NCI-H226 (cell line): ENCODE measurements around the gene SUZ12.
"Not testable (repeated sequence)": the region's sequence is repeated elsewhere in the genome, so short reads cannot be mapped to it uniquely, and the experiment has no call there.

Source experiments
- DNase-seq: peaks from one replicate; pipeline ENCODE4 v3.0.0-alpha.2; 2015

The SUZ12 gene

DNA sequence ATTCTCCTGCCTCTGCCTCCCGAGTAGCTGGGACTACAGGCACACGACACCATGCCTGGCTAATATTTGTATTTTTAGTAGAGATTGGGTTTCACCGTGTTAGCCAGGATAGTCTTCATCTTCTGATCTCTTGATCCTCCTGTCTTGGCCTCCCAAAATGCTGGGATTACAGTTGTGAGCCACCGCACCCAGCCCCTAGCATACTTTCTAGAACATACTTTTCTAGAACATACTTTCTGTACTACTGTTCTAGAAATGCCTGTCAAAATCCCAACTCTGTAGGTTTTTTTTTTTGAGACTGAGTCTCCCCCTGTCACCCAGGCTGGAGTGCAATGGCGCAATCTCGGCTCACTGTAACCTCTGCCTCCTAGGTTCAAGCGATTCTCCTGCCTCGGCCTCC is 27.3 kb downstream of the SUZ12 start:
- DNase-seq: not testable (repeated sequence)

DNA sequence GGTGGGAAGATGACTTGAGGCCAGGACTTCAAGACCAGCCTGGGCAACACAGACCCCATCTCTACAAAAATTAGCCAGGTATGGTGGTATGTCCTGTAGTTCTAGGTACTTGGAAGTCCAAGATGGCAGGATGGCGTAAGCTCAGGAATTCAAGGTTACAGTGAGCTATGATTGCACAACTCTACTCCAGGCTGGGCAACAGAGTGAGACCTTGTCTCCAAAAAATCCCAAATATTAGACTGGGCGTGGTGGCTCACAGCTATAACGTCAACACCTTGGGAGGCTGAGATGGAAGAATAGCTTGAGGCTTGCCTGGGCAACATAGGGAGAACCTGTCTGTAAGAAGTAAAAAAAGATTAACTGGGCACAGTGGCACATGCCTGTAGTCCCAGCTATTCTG is 30.8 kb downstream of the SUZ12 start:
- peak; percentile 39 for DNase-seq

DNA sequence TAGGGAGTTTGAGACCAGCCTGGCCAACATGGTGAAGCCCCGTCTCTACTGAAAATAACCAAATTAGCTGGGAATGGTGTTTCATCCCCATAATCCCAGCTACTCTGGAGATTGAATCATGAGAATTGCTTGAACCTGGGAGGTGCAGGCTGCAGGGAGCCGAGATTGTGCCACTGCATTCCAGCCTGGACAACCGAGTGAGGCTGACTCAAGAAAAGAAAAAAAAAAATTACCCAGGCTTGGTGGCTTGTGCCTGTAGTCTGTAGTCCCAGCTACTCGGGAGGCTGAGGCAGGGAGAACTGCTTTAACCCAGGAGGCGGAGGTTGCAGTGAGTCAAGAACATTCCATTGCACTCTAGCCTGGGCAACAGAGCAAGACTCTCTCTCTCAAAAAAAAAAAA is 33.6 kb downstream of the SUZ12 start:
- not testable (repeated sequence) for DNase-seq

DNA sequence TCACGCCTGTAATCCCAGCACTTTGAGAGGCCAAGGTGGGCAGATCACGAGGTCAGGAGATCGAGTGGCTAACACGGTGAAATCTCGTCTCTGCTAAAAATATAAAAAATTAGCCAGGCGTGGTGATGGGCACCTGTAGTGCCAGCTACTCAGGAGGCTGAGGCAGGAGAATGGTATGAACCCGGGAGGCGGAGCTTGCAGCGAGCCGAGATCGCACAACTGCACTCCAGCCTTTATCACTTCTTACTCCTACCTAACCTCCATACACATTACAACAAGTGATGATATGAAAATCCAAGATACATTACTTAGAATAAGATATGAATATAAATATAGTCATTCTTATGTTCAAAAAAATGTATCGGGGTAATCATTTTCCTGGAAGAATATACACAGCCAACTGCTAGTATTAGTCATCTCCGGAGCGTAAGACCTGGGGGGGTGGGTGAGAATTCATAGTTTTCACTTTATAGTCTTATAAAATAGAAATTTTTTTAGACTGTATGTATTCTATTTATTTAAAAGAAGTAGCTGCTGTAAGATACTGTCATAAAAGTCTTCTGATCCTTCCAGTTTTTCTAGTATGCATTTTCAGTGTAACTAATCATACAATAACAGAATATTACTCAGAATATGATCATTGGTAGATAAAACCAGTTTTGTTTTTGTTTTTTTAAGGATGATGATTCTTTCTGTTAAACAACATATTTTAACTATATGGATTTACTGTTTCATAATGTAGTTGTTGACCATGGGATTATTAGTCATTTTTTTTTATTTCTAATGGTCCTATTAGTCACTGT is 37.7 kb downstream of the SUZ12 start:
- not testable (repeated sequence) for DNase-seq

DNA sequence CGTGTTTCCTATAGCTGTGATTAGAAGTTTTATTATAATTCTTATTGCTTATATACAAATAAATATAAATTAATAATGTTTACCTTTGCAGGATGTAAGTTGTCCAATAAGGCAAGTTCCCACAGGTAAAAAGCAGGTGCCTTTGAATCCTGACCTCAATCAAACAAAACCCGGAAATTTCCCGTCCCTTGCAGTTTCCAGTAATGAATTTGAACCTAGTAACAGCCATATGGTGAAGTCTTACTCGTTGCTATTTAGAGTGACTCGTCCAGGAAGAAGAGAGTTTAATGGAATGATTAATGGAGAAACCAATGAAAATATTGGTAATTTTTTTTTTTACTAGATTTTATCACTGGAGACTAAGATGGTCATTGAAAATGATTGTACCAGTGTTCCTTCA is 38.6 kb downstream of the SUZ12 start:
- DNase-seq: not testable (repeated sequence)

DNA sequence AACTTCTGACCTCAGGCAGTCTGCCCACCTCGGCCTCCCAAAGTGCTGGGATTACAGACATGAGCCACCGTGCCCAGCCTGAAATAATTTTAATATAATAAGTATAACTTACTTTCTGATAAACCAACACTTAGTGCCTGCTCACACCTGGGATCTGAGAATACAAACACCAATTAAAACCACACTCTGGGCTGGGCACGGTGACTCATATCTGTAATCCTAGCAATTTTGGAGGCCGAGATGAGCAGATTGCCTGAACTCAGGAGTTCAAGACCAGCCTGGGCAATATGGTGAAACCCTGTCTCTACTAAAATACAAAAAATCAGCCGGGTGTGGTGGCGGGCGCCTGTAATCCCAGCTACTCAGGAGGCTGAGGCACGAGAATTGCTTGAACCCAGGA is 55.0 kb downstream of the SUZ12 start:
- DNase-seq: not testable (repeated sequence)

DNA sequence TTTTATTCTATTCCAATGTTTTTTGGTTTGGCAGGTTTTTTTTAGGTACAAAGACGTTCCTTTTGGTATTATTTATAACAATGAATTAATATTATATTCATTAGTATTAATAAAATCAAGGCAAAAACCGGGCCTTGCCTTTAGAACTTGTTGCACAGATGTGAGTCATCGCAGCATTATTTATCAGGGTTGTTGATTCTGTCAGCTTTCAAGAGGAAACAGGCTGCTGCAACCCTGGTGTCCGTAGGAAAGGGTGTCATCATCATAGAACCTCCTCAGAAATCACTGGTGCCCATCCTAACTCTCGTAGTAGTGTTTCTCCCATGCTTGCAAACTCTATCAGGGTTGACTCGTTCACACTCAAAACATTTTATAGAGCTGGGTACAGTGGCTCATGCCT is 60.2 kb downstream of the SUZ12 start:
- no peak for DNase-seq

DNA sequence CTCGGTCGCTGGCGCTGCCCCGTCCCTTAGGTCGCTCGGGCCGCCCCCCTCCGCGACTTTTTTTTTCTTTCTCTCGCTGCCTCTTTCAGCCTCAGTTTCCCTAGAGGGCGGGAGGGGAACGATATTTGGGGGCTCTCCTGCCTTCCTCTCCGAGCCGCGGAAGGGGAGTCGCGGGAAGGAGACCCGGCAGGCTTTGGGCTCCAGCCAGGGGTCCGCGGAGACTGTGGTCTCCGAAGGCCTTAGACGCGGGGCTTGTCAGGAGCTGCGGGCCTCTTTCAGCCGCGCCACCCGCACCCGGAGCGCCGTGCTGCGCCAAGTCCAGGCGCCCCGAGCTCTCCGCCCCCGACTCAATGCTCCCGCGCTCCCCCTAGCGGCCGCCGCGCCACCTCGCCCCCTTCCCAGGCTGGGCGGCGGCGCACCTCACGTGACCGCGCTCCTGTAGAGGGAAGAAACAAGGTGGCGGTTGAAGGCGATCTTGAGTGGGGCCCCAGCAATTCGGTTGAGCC is 70.2 kb downstream of the SUZ12 start, which contains the start of gene LRRC37B:
Gene LRRC37B, plus strand, starts transcription at position 427 of the 506 bp plus-strand sequence. CDS start 14,010 bp downstream, outside the sequence.
- peak; percentile 68 for DNase-seq

DNA sequence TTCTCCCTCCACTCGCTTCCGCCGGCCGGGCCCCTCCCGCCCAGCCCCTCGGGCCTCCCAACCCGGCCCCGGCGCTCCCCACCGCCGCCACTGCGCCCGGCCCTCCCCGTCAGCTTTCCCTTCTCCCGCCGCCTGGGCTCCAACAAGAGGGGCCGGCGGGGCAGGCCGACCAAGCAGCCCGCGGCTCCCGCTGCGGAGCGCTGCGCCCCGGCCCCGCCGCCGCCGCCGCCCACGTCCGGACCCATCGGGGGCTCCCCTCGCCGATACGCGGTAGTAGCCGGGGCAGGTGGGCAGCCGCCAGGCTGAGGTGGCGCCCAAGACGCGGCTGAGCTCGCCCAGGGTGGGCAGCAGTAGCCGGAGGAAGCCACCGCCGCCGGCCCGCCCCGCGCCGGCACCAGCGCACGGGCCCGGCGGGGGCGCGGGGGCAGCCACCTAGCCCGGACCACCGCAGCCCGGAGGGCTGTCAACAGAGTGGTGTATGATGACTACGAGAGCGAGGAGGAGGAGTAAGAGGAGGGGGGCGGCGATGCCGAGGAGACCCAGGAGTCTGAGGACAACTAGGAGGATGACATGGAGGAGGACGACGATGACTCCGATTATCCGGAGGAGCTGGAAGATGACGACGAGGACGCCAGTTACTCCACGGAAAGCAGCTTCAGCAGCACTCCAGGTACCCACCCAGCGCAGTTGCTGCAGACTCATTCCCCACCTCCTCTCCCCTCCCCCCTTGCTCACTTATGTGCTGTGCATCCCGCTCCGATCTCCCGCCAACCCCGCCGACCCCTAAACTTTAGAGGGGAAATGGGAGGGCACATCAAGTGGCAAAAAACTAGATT is 70.9 kb downstream of the SUZ12 start:
- no peak for DNase-seq

DNA sequence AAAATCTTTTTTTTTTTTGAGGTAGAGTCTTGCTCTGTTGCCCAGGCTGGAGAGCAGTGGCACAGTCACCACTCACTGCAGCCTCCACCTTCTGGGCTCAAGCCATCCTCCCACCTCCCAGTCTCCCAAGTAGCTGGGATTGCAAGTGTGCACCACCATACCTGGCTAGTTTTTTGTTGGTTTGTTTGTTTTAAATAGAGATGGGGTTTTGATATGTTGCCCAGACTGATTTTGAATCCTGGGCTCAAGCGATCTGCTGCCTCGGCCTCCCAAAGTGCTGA is 72.4 kb downstream of the SUZ12 start:
- no peak for DNase-seq

DNA sequence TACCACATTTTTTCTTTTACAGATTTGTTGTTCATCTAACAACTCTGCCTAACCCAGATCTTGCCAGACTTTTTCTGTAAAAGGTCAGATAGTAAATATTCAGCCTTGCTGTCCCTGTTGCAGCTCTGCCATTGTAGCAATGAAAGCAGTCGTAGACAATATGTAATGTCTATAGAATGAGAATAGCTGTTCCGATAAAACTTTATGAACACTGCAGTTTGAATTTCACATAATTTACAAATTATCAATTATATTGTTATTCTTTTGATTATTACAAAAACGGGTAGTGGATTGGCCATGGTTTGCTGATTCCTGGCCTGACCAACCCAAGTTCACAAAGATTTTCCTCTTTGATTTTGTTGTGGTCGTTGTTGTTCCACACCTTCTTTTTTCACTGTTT is 73.3 kb downstream of the SUZ12 start:
- DNase-seq: no peak

DNA sequence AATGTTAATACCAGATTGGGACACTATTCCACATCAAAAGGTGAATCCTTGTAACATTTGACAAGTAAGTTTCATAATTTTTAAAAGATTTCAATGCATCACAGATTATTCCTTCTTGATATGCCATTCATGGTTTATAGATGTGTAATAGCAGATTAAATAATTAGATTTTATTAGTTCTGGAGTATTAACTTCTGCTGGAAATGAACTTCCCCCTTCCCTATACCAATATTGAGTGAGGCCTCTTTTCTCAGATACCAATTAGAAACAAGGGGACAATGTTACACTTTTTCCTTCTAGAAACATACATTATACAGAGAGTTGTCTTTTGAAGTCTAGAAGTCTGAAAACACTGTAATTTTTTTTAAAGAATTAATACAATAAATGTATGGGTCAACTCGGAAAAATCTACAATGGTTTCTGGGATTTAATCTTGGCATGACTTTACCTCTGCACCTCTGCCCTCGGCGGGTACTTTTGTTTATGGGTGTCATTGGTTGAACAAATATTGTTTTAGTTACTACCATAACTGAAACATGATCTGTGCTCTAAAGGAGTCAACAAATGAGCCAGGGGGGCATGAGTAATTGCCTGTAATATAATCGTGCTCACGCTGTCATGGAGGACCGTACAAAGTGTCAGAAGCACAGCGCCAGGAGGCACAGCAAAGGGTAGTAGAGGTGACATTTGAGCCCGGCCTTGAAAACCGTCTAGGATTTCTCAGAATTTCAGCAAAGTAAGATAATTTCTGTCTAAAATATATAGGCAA is 78.6 kb downstream of the SUZ12 start:
- DNase-seq: no peak

DNA sequence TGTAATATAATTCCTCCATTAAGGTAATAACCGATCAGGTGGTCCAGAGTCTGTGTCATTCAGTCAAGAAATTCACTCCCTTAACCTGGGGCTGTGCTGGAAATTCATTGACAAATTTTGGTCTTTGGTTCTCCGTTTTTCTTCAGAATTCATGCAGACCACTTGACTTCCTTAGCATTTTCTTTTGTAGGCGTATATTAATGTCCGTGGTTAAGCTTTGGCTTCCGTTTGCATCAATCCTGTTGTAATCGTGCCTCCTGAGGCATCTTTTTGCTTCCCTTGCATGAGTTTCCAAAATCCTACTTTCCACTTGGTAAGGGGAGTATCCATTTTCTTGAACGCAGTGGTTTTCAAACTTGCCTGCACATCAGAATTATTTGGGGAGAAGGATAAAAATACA is 79.4 kb downstream of the SUZ12 start:
- DNase-seq: no peak

DNA sequence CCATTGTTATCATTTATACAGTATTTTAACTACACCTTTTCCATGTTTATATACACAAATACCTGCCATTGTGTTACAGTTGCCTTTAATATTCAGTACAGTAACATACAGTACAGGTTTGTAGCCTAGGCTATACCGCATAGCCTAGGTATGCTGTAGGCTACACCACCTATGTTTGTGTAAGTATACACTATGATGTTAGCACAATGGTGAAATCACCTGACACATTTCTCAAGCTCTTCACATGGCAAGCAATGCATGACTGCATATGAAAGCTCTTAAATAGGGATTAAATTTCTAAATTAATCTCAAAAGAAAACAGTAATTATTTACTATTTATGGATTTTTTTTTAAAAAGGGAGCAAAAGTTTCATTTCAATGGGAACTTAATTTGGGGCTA is 82.4 kb downstream of the SUZ12 start:
- no peak for DNase-seq

DNA sequence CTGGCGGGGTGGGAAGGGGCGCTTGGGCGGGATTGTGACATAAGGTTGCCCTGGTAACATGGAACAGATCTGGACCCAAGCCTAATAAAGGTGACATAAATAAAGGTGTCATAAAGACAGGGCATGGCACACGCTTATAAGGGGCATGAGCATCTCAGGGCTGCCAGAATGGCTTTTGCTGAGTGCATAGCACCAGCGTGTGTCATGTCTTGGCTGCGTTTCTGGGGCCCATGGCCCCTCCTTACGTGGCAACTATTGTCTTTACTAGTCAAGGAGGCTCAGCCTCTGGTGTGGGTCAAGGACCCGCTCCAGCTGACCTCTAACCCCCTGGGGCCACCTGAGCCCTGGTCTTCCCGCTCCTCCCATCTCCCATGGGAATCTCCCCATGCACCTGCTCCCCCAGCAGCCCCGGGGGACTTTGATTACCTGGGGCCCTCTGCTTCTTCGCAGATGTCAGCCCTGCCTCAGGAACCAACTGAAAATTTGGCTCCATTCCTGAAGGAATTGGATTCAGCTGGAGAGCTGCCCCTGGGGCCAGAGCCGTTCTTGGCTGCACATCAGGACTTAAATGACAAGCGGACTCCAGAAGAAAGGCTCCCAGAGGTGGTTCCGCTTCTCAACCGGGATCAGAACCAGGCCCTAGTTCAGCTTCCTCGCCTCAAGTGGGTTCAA is 84.3 kb downstream of the SUZ12 start:
- DNase-seq: no peak

DNA sequence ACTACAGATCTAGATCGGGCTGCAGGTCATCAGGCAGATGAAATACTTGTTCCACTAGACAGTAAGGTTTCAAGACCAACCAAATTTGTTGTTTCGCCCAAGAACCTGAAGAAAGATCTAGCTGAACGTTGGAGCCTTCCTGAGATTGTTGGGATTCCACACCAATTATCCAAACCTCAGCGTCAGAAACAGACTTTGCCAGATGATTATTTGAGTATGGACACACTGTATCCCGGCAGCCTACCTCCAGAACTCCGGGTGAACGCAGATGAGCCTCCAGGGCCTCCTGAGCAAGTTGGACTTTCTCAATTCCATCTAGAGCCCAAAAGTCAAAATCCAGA is 84.8 kb downstream of the SUZ12 start:
- no peak for DNase-seq

DNA sequence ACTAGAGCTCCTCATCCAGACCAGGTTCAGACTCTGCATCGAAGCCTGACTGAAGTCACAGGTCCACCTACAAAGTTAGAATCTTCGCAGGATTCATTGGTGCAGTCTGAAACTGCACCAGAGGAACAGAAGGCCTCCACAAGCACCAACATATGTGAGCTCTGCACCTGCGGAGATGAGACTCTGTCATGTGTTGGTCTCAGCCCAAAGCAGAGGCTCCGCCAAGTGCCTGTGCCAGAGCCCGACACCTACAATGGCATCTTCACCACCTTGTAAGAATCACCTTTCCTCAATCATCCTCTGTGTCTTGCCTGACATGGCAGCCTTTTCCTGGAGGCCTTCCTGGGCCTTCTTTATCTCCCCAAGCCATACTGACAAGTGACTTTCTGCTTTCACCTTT is 85.7 kb downstream of the SUZ12 start:
- not testable (repeated sequence) for DNase-seq

DNA sequence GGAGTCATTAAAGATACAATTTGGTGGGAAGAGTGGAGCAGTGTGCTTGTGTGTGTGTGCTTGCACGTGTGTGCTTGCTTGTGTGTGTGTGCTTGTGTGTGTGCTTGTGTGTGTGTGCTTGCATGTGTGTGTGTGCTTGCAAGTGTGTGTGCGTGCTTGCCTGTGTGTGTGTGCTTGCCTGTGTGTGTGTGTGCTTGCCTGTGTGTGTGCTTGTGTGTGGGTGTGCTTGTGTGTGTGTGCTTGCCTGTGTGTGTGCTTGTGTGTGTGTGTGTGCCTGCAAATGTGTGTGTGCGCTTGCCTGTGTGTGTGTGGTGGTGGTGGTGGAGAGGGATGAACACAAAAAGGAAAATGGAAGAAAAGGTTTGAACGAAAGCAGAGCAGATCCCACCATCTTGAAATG is 90.5 kb downstream of the SUZ12 start:
- not testable (repeated sequence) for DNase-seq

DNA sequence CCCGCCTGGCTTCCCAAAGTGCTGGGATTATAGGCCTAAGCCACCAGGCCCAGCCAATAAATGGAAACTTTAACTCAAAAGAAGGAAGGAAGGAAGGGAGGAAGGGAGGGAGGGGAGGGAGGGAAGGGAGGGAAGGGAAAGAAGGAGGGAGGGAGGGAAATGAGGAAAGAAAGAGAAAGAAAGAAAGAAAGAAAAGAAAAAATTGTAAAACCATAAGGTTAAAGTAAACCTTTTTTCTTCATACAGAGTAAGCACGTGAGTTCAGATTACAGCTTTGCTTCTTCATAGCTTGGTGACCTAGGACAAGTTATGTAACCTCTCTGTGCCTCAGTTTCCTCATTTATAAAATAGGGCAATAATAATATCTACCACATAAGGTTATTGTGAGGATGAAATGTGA is 96.4 kb downstream of the SUZ12 start:
- no peak for DNase-seq

DNA sequence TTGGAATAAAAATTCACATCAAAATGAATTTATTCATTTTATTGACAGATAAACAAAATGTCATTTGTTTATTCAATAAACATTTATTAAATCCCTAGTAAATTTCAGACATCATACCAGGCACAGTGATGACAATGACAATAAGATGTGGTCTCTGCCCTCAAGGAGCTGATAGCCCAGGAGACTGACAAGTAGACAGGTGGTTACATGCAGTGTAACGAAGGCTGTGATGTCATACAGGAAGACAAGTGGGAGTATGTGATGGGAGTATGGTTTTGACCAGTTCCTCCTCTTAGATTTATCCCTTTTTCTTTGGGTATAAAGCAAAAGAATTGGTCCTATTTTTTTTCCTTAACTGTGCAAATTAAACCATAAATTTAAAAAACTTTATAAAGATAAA is 97.0 kb downstream of the SUZ12 start:
- not testable (repeated sequence) for DNase-seq

DNA sequence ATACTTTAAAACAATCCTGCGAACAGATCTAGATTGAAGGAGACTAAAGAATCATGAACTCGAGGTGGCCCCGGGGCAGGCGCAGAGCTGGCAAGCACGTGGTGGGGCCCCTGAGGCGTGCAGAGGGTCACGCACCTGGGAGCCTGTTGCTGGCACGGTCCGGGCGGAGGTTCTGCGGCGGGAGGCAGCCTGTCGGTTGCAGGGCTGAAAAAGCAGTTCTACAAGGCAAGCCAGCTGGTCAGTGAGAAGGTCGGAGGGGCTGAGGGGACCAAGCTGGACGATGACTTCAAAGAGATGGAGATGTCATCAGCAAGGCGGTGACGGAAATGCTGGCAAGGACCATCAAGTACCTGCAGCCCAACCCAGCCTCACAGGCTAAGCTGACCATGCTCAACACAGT is 103.4 kb downstream of the SUZ12 start:
- DNase-seq: not testable (repeated sequence)

DNA sequence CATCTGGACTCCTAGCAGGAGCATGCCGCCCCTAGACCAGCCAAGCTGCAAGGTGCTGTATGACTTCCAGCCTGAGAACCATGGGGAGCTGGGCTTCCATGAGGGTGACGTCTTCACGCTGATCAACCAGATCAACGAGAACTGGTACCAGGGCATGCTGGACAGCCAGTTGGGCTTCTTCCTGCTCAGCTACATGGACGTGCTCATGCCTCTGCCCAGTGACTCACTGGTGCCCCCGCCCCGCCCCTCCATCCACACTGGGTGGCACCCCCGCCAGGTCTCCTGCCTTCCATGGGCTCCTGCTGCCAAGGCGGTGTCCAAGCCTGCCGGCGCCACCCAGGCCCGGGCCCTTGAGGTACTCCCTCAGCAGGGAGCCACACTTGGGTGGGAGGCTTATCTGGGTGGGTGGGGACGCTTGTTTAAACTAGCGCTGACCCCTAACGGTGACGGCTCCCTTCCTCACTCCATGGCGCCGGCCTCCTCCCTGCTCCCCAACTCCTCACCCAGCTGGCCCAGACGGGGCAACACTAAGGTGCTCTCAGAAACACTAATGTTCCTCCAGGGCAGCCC is 104.6 kb downstream of the SUZ12 start:
- DNase-seq: not testable (repeated sequence)
